SK-N-SH treated with all-trans-retinoic acid at 6 μM for 48 hours (cell line): ENCODE data around the gene HHATL.

ENCODE experiments used
- ATAC-seq: fragments of 200-7000 bp; cut with Tn5 transposase; 3 replicates; pipeline ENCODE4 v1.9.1; 2020; ENCODE audit warnings: mild to moderate bottlenecking, moderate library complexity
- ARNTL ChIP-seq: fragments of 450-650 bp; formaldehyde crosslinking; IDR thresholded peaks from 2 replicates; pipeline ENCODE4 v1.5.0; 2020; ENCODE audit warnings: low read depth, mild to moderate bottlenecking, moderate library complexity, borderline replicate concordance
- BACH2 ChIP-seq: fragments of 250-450 bp; sonication (Bioruptor Pico); IDR thresholded peaks from 2 replicates; pipeline ENCODE4 v1.9.0; 2021; ENCODE audit warnings: mild to moderate bottlenecking, borderline replicate concordance
- CSDC2 ChIP-seq: fragments of 250-450 bp; sonication (Bioruptor Pico); IDR thresholded peaks from 2 replicates; pipeline ENCODE4 v1.5.0; 2020; ENCODE audit warnings: mild to moderate bottlenecking, moderate library complexity
- ESRRG ChIP-seq: fragments of 250-450 bp; sonication (Bioruptor Pico); IDR thresholded peaks from 2 replicates; pipeline ENCODE4 v1.6.1; 2021; ENCODE audit warnings: mild to moderate bottlenecking
- GLIS3 ChIP-seq: fragments of 250-450 bp; sonication (Bioruptor Pico); IDR thresholded peaks from 2 replicates; pipeline ENCODE4 v1.5.0; 2020; ENCODE audit warnings: mild to moderate bottlenecking, moderate library complexity
- PPARA ChIP-seq: fragments of 250-450 bp; sonication (Bioruptor Pico); IDR thresholded peaks from 2 replicates; pipeline ENCODE4 v1.5.0; 2020; ENCODE audit warnings: mild to moderate bottlenecking, borderline replicate concordance
- RARB ChIP-seq: fragments of 250-450 bp; sonication (Bioruptor Pico); IDR thresholded peaks from 2 replicates; pipeline ENCODE4 v1.8.0; 2021; ENCODE audit warnings: mild to moderate bottlenecking, moderate library complexity
- SNAI2 ChIP-seq: fragments of 250-450 bp; sonication (Bioruptor Pico); IDR thresholded peaks from 2 replicates; pipeline ENCODE4 v1.5.0; 2020; ENCODE audit warnings: mild to moderate bottlenecking, moderate library complexity
- TCF4 ChIP-seq: fragments of 250-450 bp; sonication (Bioruptor Pico); IDR thresholded peaks from 2 replicates; pipeline ENCODE4 v1.8.0; 2021; ENCODE audit warnings: mild to moderate bottlenecking, moderate library complexity, borderline replicate concordance
- TOX ChIP-seq: fragments of 250-450 bp; sonication (Bioruptor Pico); IDR thresholded peaks from 2 replicates; pipeline ENCODE4 v1.8.0; 2021; ENCODE audit warnings: mild to moderate bottlenecking, moderate library complexity, borderline replicate concordance
- ZC3H10 ChIP-seq: fragments of 250-450 bp; sonication (Bioruptor Pico); IDR thresholded peaks from 2 replicates; pipeline ENCODE4 v1.5.1; 2021; ENCODE audit warnings: mild to moderate bottlenecking, moderate library complexity
- ZFP3 ChIP-seq: fragments of 250-450 bp; sonication (Bioruptor Pico); IDR thresholded peaks from 2 replicates; pipeline ENCODE4 v1.5.0; 2020; ENCODE audit warnings: mild to moderate bottlenecking, moderate library complexity
- ZFP30 ChIP-seq: fragments of 450-650 bp; formaldehyde crosslinking; IDR thresholded peaks from 2 replicates; pipeline ENCODE4 v1.5.0; 2022; ENCODE audit warnings: mild to moderate bottlenecking, moderate library complexity
- ZNF565 ChIP-seq: fragments of 450-650 bp; formaldehyde crosslinking; conservative IDR thresholded peaks from 2 replicates; pipeline ENCODE4 v1.5.0; 2020; ENCODE audit warnings: low read depth, mild to moderate bottlenecking, moderate library complexity
- ZNF8 ChIP-seq: fragments of 450-650 bp; formaldehyde crosslinking; IDR thresholded peaks from 2 replicates; pipeline ENCODE4 v1.5.0; 2020; ENCODE audit warnings: mild to moderate bottlenecking, moderate library complexity
- TF ChIP-seq, protein P1 (sequence below): fragments of 250-450 bp; sonication (Bioruptor Pico); IDR thresholded peaks from 2 replicates; pipeline ENCODE4 v1.5.1; 2021; ENCODE audit warnings: mild to moderate bottlenecking, moderate library complexity
- TF ChIP-seq, protein P2 (sequence below): fragments of 250-450 bp; sonication (Bioruptor Pico); IDR thresholded peaks from 2 replicates; pipeline ENCODE4 v1.8.0; 2020; ENCODE audit warnings: mild to moderate bottlenecking, moderate library complexity, borderline replicate concordance
- TF ChIP-seq, protein P3 (sequence below): fragments of 250-450 bp; sonication (Bioruptor Pico); IDR thresholded peaks from 2 replicates; pipeline ENCODE4 v1.5.1; 2020; ENCODE audit warnings: low read depth, mild to moderate bottlenecking, moderate library complexity
- TF ChIP-seq, protein P4 (sequence below): fragments of 250-450 bp; sonication (Bioruptor Pico); IDR thresholded peaks from 2 replicates; pipeline ENCODE4 v1.8.0; 2021; ENCODE audit warnings: low read depth, mild to moderate bottlenecking, moderate library complexity, borderline replicate concordance

The HHATL gene

DNA sequence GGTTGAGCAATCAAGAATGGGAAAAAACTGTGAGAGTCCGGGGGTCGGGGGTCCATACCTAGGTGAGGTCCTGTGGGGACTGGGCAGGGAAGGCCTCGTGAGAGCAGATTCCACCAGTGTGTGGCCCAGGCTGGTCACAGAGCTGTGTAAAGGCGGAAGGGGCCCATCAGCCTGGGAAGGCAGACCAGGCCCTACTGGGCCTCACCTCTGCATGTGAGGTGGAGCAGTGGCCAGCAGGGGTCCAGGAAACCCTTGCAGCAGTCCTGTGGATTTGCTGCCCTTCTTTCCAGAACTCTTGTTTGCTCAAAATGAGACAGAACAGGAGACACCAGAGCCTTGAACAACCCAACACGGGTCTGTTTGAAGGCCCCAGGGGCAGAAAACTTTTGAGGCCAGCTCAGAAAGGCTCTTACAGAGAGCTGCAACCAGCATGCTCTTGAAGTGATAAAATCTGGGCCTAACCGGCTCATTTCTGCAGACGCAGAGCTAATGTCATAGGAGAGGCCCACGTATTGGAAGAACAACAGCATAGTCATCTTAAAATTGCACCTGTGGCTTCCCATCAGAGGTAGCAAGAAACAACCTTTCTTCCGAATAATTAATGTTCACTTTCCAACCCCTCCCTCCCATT is 30.3 kb upstream of the HHATL start:
- TF ChIP-seq PPARA (CRISPR knock-in tag) (no peak), ARNTL (no peak)
- peak; percentile 52; the same call in 2 of the 3 replicates for ATAC-seq

DNA sequence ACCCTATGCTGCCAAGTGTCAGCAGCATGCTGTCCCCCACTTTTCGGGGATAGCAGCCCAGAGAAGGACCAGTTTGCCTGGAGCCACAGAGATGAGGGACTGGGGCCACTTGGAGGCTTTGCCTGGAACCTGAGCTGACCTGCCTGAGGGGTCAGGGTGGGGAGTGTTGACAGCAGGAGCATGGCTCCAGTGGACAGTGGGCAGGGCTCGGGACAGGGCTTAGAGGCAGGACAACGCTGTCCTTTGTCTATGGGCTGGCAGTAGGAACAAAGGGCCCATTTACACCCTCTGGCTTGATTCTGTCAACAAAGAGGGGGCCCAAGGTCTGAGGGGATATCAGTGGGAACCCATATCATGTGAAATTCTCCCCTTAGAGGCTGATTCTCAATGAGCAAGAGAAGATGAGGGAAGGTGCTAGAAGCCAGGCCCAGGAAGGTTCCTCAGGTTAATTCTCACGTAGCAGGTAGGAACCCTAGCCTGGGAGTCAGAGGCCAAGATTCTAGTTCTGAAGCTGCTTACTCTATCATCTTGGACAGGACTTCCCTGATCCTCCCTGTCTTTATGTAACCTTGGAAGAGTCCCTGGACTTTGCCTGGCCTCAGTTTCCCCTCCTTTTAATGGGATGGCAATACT is 29.7 kb upstream of the HHATL start:
- no peak for TF ChIP-seq ZC3H10 (CRISPR knock-in tag)
- no peak for TF ChIP-seq SNAI2
- TF ChIP-seq PPARA (CRISPR knock-in tag) = no peak
- TF ChIP-seq ZNF8 = no peak
- TF ChIP-seq, protein P1, sequence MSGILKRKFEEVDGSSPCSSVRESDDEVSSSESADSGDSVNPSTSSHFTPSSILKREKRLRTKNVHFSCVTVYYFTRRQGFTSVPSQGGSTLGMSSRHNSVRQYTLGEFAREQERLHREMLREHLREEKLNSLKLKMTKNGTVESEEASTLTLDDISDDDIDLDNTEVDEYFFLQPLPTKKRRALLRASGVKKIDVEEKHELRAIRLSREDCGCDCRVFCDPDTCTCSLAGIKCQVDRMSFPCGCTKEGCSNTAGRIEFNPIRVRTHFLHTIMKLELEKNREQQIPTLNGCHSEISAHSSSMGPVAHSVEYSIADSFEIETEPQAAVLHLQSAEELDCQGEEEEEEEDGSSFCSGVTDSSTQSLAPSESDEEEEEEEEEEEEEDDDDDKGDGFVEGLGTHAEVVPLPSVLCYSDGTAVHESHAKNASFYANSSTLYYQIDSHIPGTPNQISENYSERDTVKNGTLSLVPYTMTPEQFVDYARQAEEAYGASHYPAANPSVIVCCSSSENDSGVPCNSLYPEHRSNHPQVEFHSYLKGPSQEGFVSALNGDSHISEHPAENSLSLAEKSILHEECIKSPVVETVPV = no peak
- TF ChIP-seq, protein P2, sequence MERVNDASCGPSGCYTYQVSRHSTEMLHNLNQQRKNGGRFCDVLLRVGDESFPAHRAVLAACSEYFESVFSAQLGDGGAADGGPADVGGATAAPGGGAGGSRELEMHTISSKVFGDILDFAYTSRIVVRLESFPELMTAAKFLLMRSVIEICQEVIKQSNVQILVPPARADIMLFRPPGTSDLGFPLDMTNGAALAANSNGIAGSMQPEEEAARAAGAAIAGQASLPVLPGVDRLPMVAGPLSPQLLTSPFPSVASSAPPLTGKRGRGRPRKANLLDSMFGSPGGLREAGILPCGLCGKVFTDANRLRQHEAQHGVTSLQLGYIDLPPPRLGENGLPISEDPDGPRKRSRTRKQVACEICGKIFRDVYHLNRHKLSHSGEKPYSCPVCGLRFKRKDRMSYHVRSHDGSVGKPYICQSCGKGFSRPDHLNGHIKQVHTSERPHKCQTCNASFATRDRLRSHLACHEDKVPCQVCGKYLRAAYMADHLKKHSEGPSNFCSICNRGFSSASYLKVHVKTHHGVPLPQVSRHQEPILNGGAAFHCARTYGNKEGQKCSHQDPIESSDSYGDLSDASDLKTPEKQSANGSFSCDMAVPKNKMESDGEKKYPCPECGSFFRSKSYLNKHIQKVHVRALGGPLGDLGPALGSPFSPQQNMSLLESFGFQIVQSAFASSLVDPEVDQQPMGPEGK (CRISPR knock-in tag) = no peak
- TF ChIP-seq ARNTL = no peak
- ATAC-seq = no peak

DNA sequence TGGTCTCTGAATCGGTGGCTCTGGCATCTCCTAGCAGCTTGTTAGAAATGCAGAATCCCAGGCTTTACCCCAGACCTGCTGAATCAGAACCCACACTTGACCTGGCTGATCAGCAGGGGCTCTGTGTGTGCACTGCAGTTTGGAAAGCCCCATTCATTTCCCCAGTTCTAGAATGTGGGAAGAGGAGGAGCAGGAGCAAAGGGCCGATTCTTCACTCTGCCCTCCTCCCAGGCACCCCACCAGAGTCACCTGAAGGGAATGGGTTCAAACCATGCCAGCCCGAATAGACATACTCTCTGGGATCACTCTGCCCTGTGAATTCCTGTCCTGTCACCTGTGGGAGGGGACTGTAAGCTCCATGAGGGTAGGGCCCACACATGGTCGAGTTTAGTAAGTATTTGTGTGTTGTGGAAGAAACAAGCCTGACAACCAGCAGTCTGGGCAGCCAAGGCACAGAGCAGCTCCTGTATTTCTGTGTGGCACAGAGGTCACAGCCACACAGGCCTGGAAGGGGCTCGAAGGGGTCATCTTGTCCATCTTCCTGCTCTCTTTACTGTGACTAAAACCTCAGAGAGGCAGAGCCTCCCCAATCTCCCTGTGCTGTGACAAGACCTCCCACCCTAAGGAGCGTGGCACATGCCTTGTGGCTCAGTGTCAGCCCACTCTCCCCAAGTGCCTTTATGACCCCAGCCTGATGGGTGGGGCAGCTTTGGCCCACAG is 29.0 kb upstream of the HHATL start:
- TF ChIP-seq, protein P3, sequence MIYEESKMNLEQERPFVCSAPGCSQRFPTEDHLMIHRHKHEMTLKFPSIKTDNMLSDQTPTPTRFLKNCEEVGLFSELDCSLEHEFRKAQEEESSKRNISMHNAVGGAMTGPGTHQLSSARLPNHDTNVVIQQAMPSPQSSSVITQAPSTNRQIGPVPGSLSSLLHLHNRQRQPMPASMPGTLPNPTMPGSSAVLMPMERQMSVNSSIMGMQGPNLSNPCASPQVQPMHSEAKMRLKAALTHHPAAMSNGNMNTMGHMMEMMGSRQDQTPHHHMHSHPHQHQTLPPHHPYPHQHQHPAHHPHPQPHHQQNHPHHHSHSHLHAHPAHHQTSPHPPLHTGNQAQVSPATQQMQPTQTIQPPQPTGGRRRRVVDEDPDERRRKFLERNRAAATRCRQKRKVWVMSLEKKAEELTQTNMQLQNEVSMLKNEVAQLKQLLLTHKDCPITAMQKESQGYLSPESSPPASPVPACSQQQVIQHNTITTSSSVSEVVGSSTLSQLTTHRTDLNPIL (CRISPR knock-in tag) = no peak
- TF ChIP-seq, protein P2 (CRISPR knock-in tag) = no peak
- TF ChIP-seq ZFP30 (CRISPR knock-in tag) = no peak
- no peak for TF ChIP-seq ESRRG (CRISPR knock-in tag)
- TF ChIP-seq GLIS3 = no peak
- no peak for TF ChIP-seq TOX (CRISPR knock-in tag)
- no peak for TF ChIP-seq ZNF565 (CRISPR knock-in tag)
- no peak for TF ChIP-seq ZFP3
- TF ChIP-seq SNAI2 = no peak
- no peak for TF ChIP-seq ZC3H10 (CRISPR knock-in tag)
- TF ChIP-seq RARB (CRISPR knock-in tag) = no peak
- no peak for TF ChIP-seq TCF4 (CRISPR knock-in tag)
- TF ChIP-seq CSDC2 (CRISPR knock-in tag) = no peak
- TF ChIP-seq BACH2 (CRISPR knock-in tag) = no peak
- TF ChIP-seq, all 23 proteins: peak for 0
- ATAC-seq = no peak

DNA sequence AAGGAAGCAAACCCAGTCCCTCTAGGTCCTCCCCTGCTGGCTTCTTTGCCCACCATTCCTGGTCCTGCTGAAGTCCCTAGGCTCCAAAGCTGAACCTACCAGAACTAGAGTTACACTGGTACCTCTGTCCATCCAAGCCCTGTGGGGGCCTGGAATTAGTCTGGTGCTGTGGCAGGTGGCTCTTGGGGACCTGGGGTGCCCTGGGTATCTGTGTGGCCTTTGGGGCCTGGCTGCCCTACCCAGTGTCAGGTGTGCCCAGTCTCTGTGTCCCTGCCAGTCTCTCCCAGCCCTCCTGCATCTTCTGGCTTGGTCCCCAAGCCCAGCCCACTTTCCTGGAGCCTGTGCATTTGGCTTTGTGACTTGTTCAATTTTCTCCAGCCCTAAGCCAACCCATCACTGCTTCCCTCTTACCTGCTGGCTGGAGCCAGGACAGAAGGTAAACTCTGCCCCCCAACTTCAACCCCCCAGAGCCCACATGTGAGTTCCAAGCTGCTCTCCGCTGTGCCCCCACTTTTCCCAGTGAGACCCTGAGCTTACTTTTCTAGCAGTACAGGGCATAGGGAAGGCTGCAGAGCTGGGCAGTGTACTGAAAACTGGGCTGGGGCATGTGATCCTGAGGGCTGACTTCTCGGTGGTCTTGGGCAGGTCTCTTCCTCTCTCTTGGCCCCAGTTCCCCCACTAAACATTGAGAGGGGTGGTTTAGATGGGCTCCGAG is 28.3 kb upstream of the HHATL start:
- no peak for ATAC-seq
- TF ChIP-seq ZNF8 = no peak

DNA sequence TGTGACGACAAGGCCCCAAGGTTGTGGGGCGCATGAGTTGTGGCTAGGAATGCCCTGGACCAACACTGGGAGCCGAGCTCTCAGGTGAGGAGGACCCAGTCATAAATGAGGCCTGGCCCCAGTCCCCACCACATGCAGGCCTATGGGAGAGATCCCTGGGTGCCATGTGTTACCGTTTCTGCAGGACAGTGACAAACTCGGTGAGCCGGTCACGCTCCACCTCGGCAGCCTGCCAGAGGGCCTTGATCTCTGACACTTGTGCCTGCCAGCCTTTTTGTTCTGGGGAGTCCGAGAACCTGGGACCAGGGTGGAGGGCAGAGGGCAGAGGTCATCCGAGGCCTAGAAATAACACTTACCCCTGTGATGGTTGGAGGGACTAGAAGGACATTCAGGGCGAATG is 27.7 kb upstream of the HHATL start:
- no peak for ATAC-seq
- TF ChIP-seq GLIS3 = no peak
- no peak for TF ChIP-seq ZNF8
- TF ChIP-seq, protein P2 (CRISPR knock-in tag) = no peak
- TF ChIP-seq BACH2 (CRISPR knock-in tag) = no peak
- TF ChIP-seq, protein P4, sequence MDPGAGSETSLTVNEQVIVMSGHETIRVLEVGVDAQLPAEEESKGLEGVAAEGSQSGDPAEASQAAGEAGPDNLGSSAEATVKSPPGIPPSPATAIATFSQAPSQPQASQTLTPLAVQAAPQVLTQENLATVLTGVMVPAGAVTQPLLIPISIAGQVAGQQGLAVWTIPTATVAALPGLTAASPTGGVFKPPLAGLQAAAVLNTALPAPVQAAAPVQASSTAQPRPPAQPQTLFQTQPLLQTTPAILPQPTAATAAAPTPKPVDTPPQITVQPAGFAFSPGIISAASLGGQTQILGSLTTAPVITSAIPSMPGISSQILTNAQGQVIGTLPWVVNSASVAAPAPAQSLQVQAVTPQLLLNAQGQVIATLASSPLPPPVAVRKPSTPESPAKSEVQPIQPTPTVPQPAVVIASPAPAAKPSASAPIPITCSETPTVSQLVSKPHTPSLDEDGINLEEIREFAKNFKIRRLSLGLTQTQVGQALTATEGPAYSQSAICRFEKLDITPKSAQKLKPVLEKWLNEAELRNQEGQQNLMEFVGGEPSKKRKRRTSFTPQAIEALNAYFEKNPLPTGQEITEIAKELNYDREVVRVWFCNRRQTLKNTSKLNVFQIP = no peak
- TF ChIP-seq SNAI2 = no peak
